ENCODE measurements around the gene PHC2. TPM values are rescaled to one million over a fixed set of nuclear protein-coding genes. Genes with fewer than 3 reads are reported as not detected.

The PHC2 gene
- total RNA-seq, 1 experiment from 2014 or later: 176 TPM

GRCh38 chr1:33383489-33383888 lies 47.4 kb downstream of the PHC2 start (continued):
- TF ChIP-seq SIN3A (IDR thresholded peaks at IDR 0.05; ENCODE audit: low read depth) (no peak), JUND (IDR thresholded peaks at IDR 0.05) (no peak), ZNF274 (IDR thresholded peaks at IDR 0.05; ENCODE audit: low read depth, low read length) (no peak), POLR2AphosphoS5 (IDR thresholded peaks at IDR 0.05; ENCODE audit: low read depth, low read length) (no peak)

- Histone ChIP-seq H3K36me3 (ENCODE audit: control insufficient read depth in 1 of 2, insufficient read depth in 2 of 2, low read length in 2 of 2) (0 out of 4 replicates have a peak, but pooled peaks cover 0 to 3% of the 10 kb centered on the region in 2 experiments), H3K79me2 (ENCODE audit: insufficient read depth, low read length) (peaks cover 90% of the 10 kb centered on the region), H3K4me3 (replicated peaks in 1 of 2; ENCODE audit: low read depth in 1 of 2, low read length in 2 of 2) (no peak overlapping the region), H3K9ac (ENCODE audit: low read length) (no peak overlapping the region), H3K27ac (ENCODE audit: low read depth, low read length) (no peak overlapping the region), H3K4me2 (ENCODE audit: low read length) (no peak overlapping the region), H3K9me3 (ENCODE audit: control insufficient read depth in 1 of 2, insufficient read depth in 1 of 2, low read depth in 1 of 2, low read length in 2 of 2) (no peaks in the 10 kb centered on the region), H3K27me3 (ENCODE audit: insufficient read depth, low read length) (no peaks in the 10 kb centered on the region), H3K4me1 (ENCODE audit: control insufficient read depth in 1 of 2, insufficient read depth in 2 of 2, low read length in 2 of 2) (peaks cover 19 to 74% of the 10 kb centered on the region in 2 experiments), H4K20me1 (ENCODE audit: insufficient read depth) (0 out of 2 replicates have a peak, but pooled peaks cover 3% of the 10 kb centered on the region), H2AFZ (ENCODE audit: low read depth, low read length, poor library complexity, severe bottlenecking) (no peak overlapping the region), H3K9me2 (ENCODE audit: insufficient read depth) (no peaks in the 10 kb centered on the region)
- no TSS peak for BruUV-seq (replicated peaks)
- ATAC-seq: no peak
- ChIA-PET CTCF (interaction anchor here (0.9 kb wide), 1 partner anchor 15 kb away, joined by 3 read pairs; no protein-coding TSS in a partner anchor), POLR2A (no interaction called here), RAD21 (ENCODE audit: low non-redundant PET in 1 of 2, low total read pairs in 2 of 2, uncharacterized antibody in 2 of 2, unreplicated experiment in 2 of 2) (no interaction called here)
- DNase-seq (ENCODE audit: low read depth, low spot score): no peak
- intact Hi-C loops (cut with micrococcal nuclease): loop anchor here (5.0 kb wide), 2 partner anchors 74 to 89 kb away; partner anchors contain the start of gene ZSCAN20
- TF ChIP-seq RAD21 (IDR thresholded peaks at IDR 0.05; ENCODE audit: low read depth) (no peak), MAX (IDR thresholded peaks at IDR 0.05) (no peak), ZBTB33 (IDR thresholded peaks at IDR 0.05; ENCODE audit: extremely low read depth, insufficient replicate concordance, low read length) (no peak), ATF3 (IDR thresholded peaks at IDR 0.05) (no peak), SP1 (IDR thresholded peaks at IDR 0.05; ENCODE audit: low read depth) (no peak), POLR2A (IDR thresholded peaks at IDR 0.05; ENCODE audit: borderline replicate concordance, extremely low read depth, insufficient read depth, insufficient read length) (no peak), CBX3 (IDR thresholded peaks at IDR 0.05; ENCODE audit: low read depth) (no peak), EZH2 (IDR thresholded peaks at IDR 0.05) (no peak), EZH2phosphoT487 (IDR thresholded peaks at IDR 0.05; ENCODE audit: borderline replicate concordance) (no peak), CEBPB (IDR thresholded peaks at IDR 0.05; ENCODE audit: low read depth) (no peak), CTCF (IDR thresholded peaks at IDR 0.05 in 2 of 3, conservative IDR thresholded peaks at IDR 0.05 in 1 of 3; ENCODE audit: borderline replicate concordance in 1 of 3, insufficient read depth in 1 of 3, low read depth in 2 of 3, low read length in 2 of 3) (no peak), ZNF274 (IDR thresholded peaks at IDR 0.05; ENCODE audit: low read depth, low read length) (no peak), ZFX (IDR thresholded peaks at IDR 0.05) (no peak), YY1 (IDR thresholded peaks at IDR 0.05; ENCODE audit: extremely low read depth, insufficient replicate concordance, low read depth, low read length) (no peak), SRF (IDR thresholded peaks at IDR 0.05; ENCODE audit: low read depth) (no peak), EGR1 (IDR thresholded peaks at IDR 0.05; ENCODE audit: low read depth) (no peak), TCF7L2 (IDR thresholded peaks at IDR 0.05; ENCODE audit: borderline replicate concordance, extremely low read depth, insufficient read depth, insufficient read length) (no peak)
Observed at GRCh38 chr1:33382661-33383415, 48.1 kb downstream of the PHC2 start.

All from HCT116 (cell line).